SK-N-SH (cell line): ENCODE data around the gene CLIC3. TPM values are rescaled to one million over a fixed set of nuclear protein-coding genes. Genes with fewer than 3 reads are reported as not detected.

Experiments
- CTCF ChIA-PET: fragments of 300-600, 350-600 bp; formaldehyde crosslinking; extraction: SDS; loops from one replicate; lab custom pipeline; 2021; lab: Yijun Ruan, JAX
- POLR2A ChIA-PET: fragments of 350-600 bp; sonication (Branson Sonifier 250); formaldehyde crosslinking; extraction: SDS; loops from one replicate; lab custom pipeline; 2020; ENCODE audit warnings: antibody characterized with exemption, inconsistent platforms; lab: Yijun Ruan, JAX
- DNase-seq: peaks from one replicate; pipeline ENCODE4 v3.0.0; 2012
- H2AFZ ChIP-seq: fragments of 200-600 bp; sonication (generic); 2 replicates; pipeline ENCODE4 v1.8.1; 2016; ENCODE audit warnings: antibody characterized with exemption, mild to moderate bottlenecking, low read depth
- H3F3A ChIP-seq: fragments of 200-600 bp; sonication (generic); replicated peaks from 2 replicates; pipeline ENCODE3; 2016; ENCODE audit warnings: antibody characterized with exemption, mild to moderate bottlenecking; ENCODE audit not compliant: insufficient read depth
- H3K27ac ChIP-seq, 2 experiments: fragments of 200-500 bp in 1 of 2; fragments of 200-600 bp in 1 of 2; sonication (Bioruptor generic) in 1 of 2; sonication (generic), shearing (Covaris generic) in 1 of 2; 2 replicates each; pipeline versions ENCODE4 v1.5.1 to v1.6.1; 2014 to 2016; ENCODE audit warnings: low read depth in 2 of 2, inconsistent platforms in 1 of 2, low read length in 1 of 2, mild to moderate bottlenecking in 1 of 2, mixed read lengths in 1 of 2
- H3K27me3 ChIP-seq: fragments of 200-600 bp; sonication (generic), shearing (Covaris generic); 2 replicates; pipeline ENCODE4 v1.6.1; 2016; ENCODE audit warnings: mixed run types; ENCODE audit not compliant: insufficient read depth
- H3K36me3 ChIP-seq, 2 experiments: fragments of 200-500 bp in 1 of 2; fragments of 200-600 bp in 1 of 2; sonication (Bioruptor generic) in 1 of 2; sonication (generic) in 1 of 2; replicated peaks in 1 of 2; 2 replicates each; pipeline versions ENCODE3 to v1.5.1; 2014 to 2016; ENCODE audit warnings: low read length in 1 of 2, mild to moderate bottlenecking in 1 of 2; ENCODE audit not compliant: insufficient read depth in 2 of 2, control insufficient read depth in 1 of 2
- H3K4me1 ChIP-seq, 2 experiments: fragments of 200-500 bp in 1 of 2; fragments of 200-600 bp in 1 of 2; sonication (Bioruptor generic) in 1 of 2; sonication (generic), shearing (Covaris generic) in 1 of 2; 2 replicates each; pipeline versions ENCODE4 v1.5.1 to v1.6.1; 2014 to 2016; ENCODE audit warnings: low read depth in 1 of 2, low read length in 1 of 2, mixed run types in 1 of 2; ENCODE audit not compliant: insufficient read depth in 2 of 2, control insufficient read depth in 1 of 2
- H3K4me2 ChIP-seq: fragments of 200-600 bp; sonication (generic), shearing (Covaris generic); 2 replicates; pipeline ENCODE4 v1.6.1; 2017; ENCODE audit warnings: mixed run types
- H3K4me3 ChIP-seq, 2 experiments: fragments of 200-500 bp in 1 of 2; fragments of 200-600 bp in 1 of 2; sonication (Bioruptor generic) in 1 of 2; sonication (generic), shearing (Covaris generic) in 1 of 2; 2 replicates each; pipeline versions ENCODE4 v1.5.1 to v1.8.1; 2014 to 2016; ENCODE audit warnings: low read depth in 2 of 2, inconsistent platforms in 1 of 2, low read length in 1 of 2, mild to moderate bottlenecking in 1 of 2, mixed read lengths in 1 of 2, moderate library complexity in 1 of 2
- H3K79me2 ChIP-seq: fragments of 200-600 bp; sonication (generic); 2 replicates; pipeline ENCODE4 v1.8.1; 2017; ENCODE audit warnings: mild to moderate bottlenecking; ENCODE audit not compliant: insufficient read depth
- H3K9ac ChIP-seq: fragments of 200-600 bp; sonication (generic); 2 replicates; pipeline ENCODE4 v1.6.1; 2017; ENCODE audit warnings: mixed run types
- H3K9me2 ChIP-seq: fragments of 200-600 bp; sonication (generic); 2 replicates; pipeline ENCODE4 v1.6.1; 2017; ENCODE audit warnings: mixed run types
- H3K9me3 ChIP-seq: fragments of 200-600 bp; sonication (generic); 2 replicates; pipeline ENCODE4 v1.6.1; 2017; ENCODE audit warnings: mixed run types, mild to moderate bottlenecking, moderate library complexity
- H4K20me1 ChIP-seq: fragments of 200-600 bp; sonication (generic); 2 replicates; pipeline ENCODE4 v1.6.1; 2017; ENCODE audit warnings: mild to moderate bottlenecking, mixed run types; ENCODE audit not compliant: insufficient read depth
- ELF1 ChIP-seq: IDR thresholded peaks from 2 replicates; pipeline ENCODE4 v1.4.0; 2012
- FOXJ3 ChIP-seq: sonication (generic); formaldehyde crosslinking; IDR thresholded peaks from 2 replicates; pipeline ENCODE4 v1.5.1; 2020; ENCODE audit warnings: mild to moderate bottlenecking, missing genetic modification reagents
- FOXM1 ChIP-seq: IDR thresholded peaks from 2 replicates; pipeline ENCODE4 v1.4.0; 2012; ENCODE audit warnings: low read depth, mild to moderate bottlenecking
- MXI1 ChIP-seq: IDR thresholded peaks from 2 replicates; pipeline ENCODE4 v1.6.1; 2012; ENCODE audit warnings: mild to moderate bottlenecking, low read depth, low read length, improper control_type of control experiment
- NRF1 ChIP-seq: IDR thresholded peaks from 2 replicates; pipeline ENCODE4 v1.6.1; 2012; ENCODE audit warnings: low read depth, mild to moderate bottlenecking, low read length
- RFX5 ChIP-seq: IDR thresholded peaks from 2 replicates; pipeline ENCODE4 v1.6.1; 2012; ENCODE audit warnings: mild to moderate bottlenecking, improper control_type of control experiment, low read length
- RXRA ChIP-seq: IDR thresholded peaks from 2 replicates; pipeline ENCODE4 v1.4.0; 2012; ENCODE audit warnings: low read depth, mild to moderate bottlenecking, borderline replicate concordance
- SIN3A ChIP-seq: IDR thresholded peaks from 2 replicates; pipeline ENCODE4 v1.6.1; 2012; ENCODE audit warnings: low read depth, mild to moderate bottlenecking, low read length, moderate library complexity, borderline replicate concordance
- SMC3 ChIP-seq: IDR thresholded peaks from 2 replicates; pipeline ENCODE4 v1.6.1; 2012; ENCODE audit warnings: low read depth, low read length, improper control_type of control experiment
- TAF1 ChIP-seq: IDR thresholded peaks from 2 replicates; pipeline ENCODE4 v1.6.1; 2012; ENCODE audit warnings: low read depth, mild to moderate bottlenecking, low read length, moderate library complexity, borderline replicate concordance
- TCF12 ChIP-seq: IDR thresholded peaks from 2 replicates; pipeline ENCODE4 v1.4.0; 2012
- USF1 ChIP-seq: IDR thresholded peaks from 2 replicates; pipeline ENCODE4 v1.4.0; 2012; ENCODE audit warnings: low read depth, borderline replicate concordance
- YY1 ChIP-seq: IDR thresholded peaks from 2 replicates; pipeline ENCODE4 v1.4.0; 2012; ENCODE audit warnings: low read depth, mild to moderate bottlenecking
- ZBTB33 ChIP-seq: IDR thresholded peaks from 2 replicates; pipeline ENCODE4 v1.4.0; 2012; ENCODE audit warnings: low read depth, borderline replicate concordance
- WGBS: methylation state at CpG from one replicate; pipeline ENCODE4 v1.1.6; 2017; ENCODE audit warnings: low lambda C conversion rate; 5-methylcytosine and 5-hydroxymethylcytosine counted together
- polyA plus RNA-seq, 3 experiments: library from polyadenylated mRNA; depleted of rRNA; stranded (reverse); fragments of >200 nt; gene quantifications; 2 replicates each; pipeline ENCODE4 v1.2.3, GENCODE V29; 2012

Gene CLIC3
- polyA plus RNA-seq, 1 of the 3 experiments (the other 2 are of a cell fraction), result 1.0 TPM

GRCh38 chr9:137013571-137013940, 17.2 kb upstream of the CLIC3 start (continued):
- no peak for TF ChIP-seq TAF1
- TF ChIP-seq ZBTB33, result no peak
- TF ChIP-seq RXRA, result no peak
- TF ChIP-seq YY1, result no peak

- no peak overlapping the region for H3K9ac ChIP-seq
- no peaks in the 10 kb centered on the region for H3K9me2 ChIP-seq
- H2AFZ ChIP-seq, result no peak overlapping the region
- H3K27ac ChIP-seq, result no peak overlapping the region
- H4K20me1 ChIP-seq, result no peaks in the 10 kb centered on the region
- ChIA-PET CTCF (interaction anchor here (0.9 to 2.2 kb wide), 5 partner anchors 16 to 36 kb away, joined by 3 to 10 read pairs (median 3); partner anchors contain the start of gene PTGDS), POLR2A (no interaction called here)
- DNase-seq, result peak; percentile 63
- no peak overlapping the region for H3K4me3 ChIP-seq
- H3K4me2 ChIP-seq, result no peak overlapping the region
- 95% methylated on average over 41 of the region's 67 CpGs for WGBS
- no peaks in the 10 kb centered on the region for H3K79me2 ChIP-seq
- H3K4me1 ChIP-seq, result no peaks in the 10 kb centered on the region
- TF ChIP-seq USF1 (no peak), FOXM1 (no peak), TAF1 (no peak), RFX5 (no peak), TCF12 (no peak), SIN3A (no peak), NRF1 (no peak), ZBTB33 (no peak), SMC3 (no peak), MXI1 (no peak), ELF1 (no peak), FOXJ3 (CRISPR knock-in tag) (no peak)
- H3K27me3 ChIP-seq, result no peaks in the 10 kb centered on the region
- no peaks in the 10 kb centered on the region for H3F3A ChIP-seq
- peaks cover 0 to 23% of the 10 kb centered on the region in 2 experiments for H3K36me3 ChIP-seq
- no peaks in the 10 kb centered on the region for H3K9me3 ChIP-seq
Observed at GRCh38 chr9:137012694-137013570, 16.6 kb upstream of the CLIC3 start.
